NCI-H69 (cell line): ENCODE results near the gene SLC13A4.
"Not testable (repeated sequence)": the region's sequence is repeated elsewhere in the genome, so short reads cannot be mapped to it uniquely, and the experiment has no call there.

Experiments used
- DNase-seq: peaks from one replicate; lab custom pipeline; 2025; lab: John Stamatoyannopoulos, UW

Gene SLC13A4

DNA sequence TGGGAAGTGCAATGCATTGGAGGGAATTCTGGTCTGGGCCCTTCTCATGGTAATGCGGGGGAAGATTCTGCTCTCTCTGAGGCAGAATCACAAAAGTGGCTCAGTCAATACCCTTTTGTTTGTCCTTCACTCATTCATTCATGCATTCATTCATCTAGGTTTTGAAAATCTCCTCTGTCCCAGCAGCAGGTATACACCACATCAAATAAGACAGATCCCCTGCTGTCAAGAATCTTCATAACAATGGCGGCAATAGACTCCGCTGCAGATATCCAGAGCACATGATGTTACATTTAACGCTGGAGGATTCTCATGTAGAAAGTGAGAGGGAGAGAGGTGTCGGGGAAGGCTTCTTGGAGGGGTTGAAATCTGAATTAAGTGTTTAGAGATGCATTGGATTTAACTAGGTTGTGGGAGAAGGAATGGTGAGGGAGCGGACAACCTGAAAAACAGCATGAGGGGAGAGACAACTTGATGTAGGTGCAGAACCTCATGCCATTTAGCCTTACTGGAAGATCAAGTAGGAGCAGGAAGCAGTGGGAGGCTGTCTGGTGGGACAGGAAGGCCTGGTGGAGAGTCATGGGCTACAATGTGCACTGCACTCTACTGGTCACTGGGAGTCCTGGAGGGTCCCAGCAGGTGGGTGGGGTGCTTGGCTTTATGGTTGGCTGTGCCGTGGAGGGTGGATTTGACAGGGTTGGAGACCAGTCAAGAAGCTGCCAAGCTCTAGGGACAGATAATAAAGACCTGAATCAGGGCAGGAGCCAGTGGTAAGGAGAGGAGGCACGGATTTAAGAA, 25.8 kb upstream of the SLC13A4 start:
- no peak for DNase-seq

- no peak for DNase-seq
Observed at GRCh38 chr7:135748770-135749169, 20.8 kb upstream of the SLC13A4 start, which contains the start of gene FAM180A. Gene FAM180A (minus strand): TSS chr7:135748813. CDS start chr7:135748580, 233 bp downstream.

DNA sequence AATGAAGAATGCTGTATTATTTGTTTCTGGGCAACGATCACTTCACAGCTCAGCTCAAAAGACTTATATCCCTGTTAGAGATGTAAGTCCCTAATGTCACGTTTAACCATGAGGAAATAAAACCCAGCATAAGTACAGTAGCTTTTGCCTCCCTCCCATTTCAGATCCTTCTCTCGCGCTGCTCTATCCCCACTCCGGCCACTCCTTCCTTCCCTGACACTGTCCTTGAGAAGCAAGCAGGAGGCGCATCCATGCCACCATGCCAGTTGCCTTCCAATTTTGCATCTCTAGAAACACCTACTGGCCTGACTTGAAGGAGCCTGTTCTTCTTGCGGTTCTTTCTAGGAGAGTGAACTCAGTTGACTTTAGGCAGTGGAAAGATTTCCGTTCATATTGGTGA, 19.4 kb upstream of the SLC13A4 start:
- no peak for DNase-seq

GRCh38 chr7:135745703-135746312, 17.8 kb upstream of the SLC13A4 start:
- DNase-seq = peak; percentile 18

GRCh38 chr7:135744938-135745702, 17.1 kb upstream of the SLC13A4 start:
- DNase-seq = peak; percentile 11

- peak; percentile 83 for DNase-seq
Observed at GRCh38 chr7:135743907-135744731, 16.1 kb upstream of the SLC13A4 start.

GRCh38 chr7:135742371-135742770, 14.4 kb upstream of the SLC13A4 start:
- DNase-seq = no peak

DNA sequence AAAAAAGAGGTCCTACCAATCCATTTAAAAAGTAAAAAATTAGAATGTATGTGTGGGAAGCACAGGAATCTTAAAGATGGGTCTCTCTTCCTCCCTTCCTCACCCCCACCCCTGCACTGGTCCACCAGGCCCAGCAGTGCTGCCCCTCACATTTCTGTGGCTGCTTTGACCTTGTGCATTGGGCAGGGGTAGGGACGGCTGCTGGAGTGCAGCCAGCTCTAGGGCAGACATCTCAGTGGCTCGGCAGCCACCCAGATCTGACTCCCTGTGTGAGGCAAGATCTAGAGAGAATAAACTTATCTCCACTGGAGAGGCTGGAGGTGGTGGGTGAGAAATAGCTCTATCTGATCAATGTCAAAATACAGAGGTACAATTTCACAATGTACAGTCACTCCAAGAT, 13.9 kb upstream of the SLC13A4 start:
- DNase-seq = no peak

DNA sequence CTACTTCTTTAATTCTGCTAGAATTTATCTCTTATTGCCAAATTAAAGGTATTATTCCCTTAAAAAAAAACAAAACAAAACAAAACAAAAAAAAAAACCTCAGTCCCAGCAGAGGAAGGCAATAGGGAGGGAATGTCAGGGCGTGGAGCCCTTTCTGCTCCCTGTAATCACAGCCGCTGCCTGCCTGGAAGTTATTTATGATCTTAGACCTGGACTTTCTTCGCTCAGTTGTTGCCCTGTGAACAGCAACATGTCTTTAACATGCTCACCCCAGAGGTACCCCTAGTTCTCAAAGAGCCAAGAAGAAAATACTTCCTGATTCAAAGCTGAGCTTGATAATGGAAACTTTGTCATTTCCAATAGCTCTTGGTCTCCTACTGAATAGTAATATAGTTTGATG, 12.9 kb upstream of the SLC13A4 start:
- no peak for DNase-seq

- not testable (repeated sequence) for DNase-seq
Observed at GRCh38 chr7:135737306-135737647, 9.3 kb upstream of the SLC13A4 start.

GRCh38 chr7:135736586-135737305, 8.8 kb upstream of the SLC13A4 start:
- DNase-seq = no peak

GRCh38 chr7:135734343-135734689, 6.3 kb upstream of the SLC13A4 start:
- no peak for DNase-seq

GRCh38 chr7:135733603-135734342, 5.8 kb upstream of the SLC13A4 start:
- no peak for DNase-seq

GRCh38 chr7:135731131-135731530, 3.1 kb upstream of the SLC13A4 start:
- DNase-seq = no peak

- DNase-seq = no peak
Observed at GRCh38 chr7:135729230-135729629, 1.2 kb upstream of the SLC13A4 start.

DNA sequence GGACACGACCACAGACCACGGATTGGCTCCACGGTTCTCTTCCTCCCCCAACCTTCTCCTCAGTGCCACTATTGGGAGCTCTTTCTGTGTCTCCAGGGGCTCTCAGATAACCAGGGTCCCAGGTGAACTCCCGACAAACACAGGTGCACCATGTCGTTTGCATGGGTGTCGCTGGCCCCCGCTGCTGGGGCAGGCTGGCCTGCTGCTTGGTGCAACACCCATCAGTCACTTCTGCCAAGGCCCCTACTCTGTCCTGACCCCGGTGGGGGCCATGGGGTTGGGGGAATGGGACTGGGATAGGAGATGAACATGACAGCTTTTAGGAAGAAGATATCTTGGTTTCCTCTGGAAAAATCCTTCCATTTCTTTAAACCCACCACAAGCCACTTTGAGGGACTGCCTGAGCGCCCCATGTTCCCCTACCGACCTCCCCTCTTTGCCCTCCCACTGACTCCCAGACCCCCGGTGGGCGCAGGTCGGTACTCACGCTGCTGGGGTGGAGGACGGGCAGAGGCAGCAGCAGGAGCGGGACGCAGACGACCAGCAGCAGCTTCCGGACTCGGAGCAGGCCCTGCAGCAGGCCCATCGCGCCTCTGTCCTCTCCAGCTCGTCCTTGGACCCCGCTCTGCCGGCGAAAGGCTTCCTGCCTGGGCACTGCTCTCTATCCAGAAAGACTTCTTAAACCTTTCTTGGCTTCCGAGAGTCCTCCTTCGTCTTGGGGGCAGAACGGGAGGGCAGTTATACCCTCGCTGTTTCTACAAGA, 894 bp downstream of the SLC13A4 start:
- no peak for DNase-seq

DNA sequence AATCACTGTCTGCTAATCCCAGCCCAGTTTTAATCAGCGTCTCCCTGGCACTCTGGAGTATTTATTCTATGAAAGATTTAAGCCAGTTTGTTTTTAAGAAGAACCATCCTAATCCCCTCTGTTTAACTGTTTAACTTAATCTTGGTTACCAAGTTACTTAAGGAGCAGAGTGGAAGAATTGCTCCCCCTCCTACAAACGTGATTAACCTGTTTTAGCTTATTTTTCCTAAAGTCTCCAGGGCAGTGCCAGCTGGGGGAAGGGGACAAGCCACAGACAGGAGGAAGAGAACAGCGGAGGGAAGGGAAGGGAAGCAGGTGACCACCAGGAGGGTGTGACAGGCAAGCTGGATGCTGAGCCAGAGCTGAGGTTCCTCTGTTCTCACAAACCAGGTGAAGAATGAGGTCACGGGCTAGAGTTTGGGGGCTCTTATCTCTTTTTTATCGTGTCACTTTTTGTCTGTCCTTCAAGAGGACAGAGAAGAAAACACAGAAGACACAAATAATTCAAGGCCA, 1.7 kb downstream of the SLC13A4 start:
- DNase-seq = no peak

GRCh38 chr7:135723411-135723810, 4.6 kb downstream of the SLC13A4 start:
- no peak for DNase-seq

- DNase-seq = no peak
Observed at GRCh38 chr7:135721198-135721820, 6.7 kb downstream of the SLC13A4 start.
